SK-N-SH treated with all-trans-retinoic acid at 6 μM for 48 hours (cell line): Measurements from ENCODE around the gene GSTM4.
"Not testable (repeated sequence)": the region's sequence is repeated elsewhere in the genome, so short reads cannot be mapped to it uniquely, and the experiment has no call there.

Experiments used
- ATAC-seq: fragments of 200-7000 bp; cut with Tn5 transposase; 3 replicates; pipeline ENCODE4 v1.9.1; 2020; ENCODE audit warnings: mild to moderate bottlenecking, moderate library complexity
- ARNTL ChIP-seq: fragments of 450-650 bp; formaldehyde crosslinking; IDR thresholded peaks from 2 replicates; pipeline ENCODE4 v1.5.0; 2020; ENCODE audit warnings: low read depth, mild to moderate bottlenecking, moderate library complexity, borderline replicate concordance
- BACH2 ChIP-seq: fragments of 250-450 bp; sonication (Bioruptor Pico); IDR thresholded peaks from 2 replicates; pipeline ENCODE4 v1.9.0; 2021; ENCODE audit warnings: mild to moderate bottlenecking, borderline replicate concordance
- CSDC2 ChIP-seq: fragments of 250-450 bp; sonication (Bioruptor Pico); IDR thresholded peaks from 2 replicates; pipeline ENCODE4 v1.5.0; 2020; ENCODE audit warnings: mild to moderate bottlenecking, moderate library complexity
- ESRRG ChIP-seq: fragments of 250-450 bp; sonication (Bioruptor Pico); IDR thresholded peaks from 2 replicates; pipeline ENCODE4 v1.6.1; 2021; ENCODE audit warnings: mild to moderate bottlenecking
- GLIS3 ChIP-seq: fragments of 250-450 bp; sonication (Bioruptor Pico); IDR thresholded peaks from 2 replicates; pipeline ENCODE4 v1.5.0; 2020; ENCODE audit warnings: mild to moderate bottlenecking, moderate library complexity
- ISL1 ChIP-seq: fragments of 250-450 bp; sonication (Bioruptor Pico); IDR thresholded peaks from 2 replicates; pipeline ENCODE4 v2.1.2; 2022; ENCODE audit warnings: mild to moderate bottlenecking, moderate library complexity
- OSR1 ChIP-seq: fragments of 250-450 bp; sonication (Bioruptor Pico); IDR thresholded peaks from 2 replicates; pipeline ENCODE4 v1.8.0; 2022; ENCODE audit warnings: moderate library complexity, mild to moderate bottlenecking, inconsistent platforms
- POU6F1 ChIP-seq: fragments of 250-450 bp; sonication (Bioruptor Pico); IDR thresholded peaks from 2 replicates; pipeline ENCODE4 v1.8.0; 2021; ENCODE audit warnings: low read depth, mild to moderate bottlenecking, moderate library complexity, borderline replicate concordance
- PPARA ChIP-seq: fragments of 250-450 bp; sonication (Bioruptor Pico); IDR thresholded peaks from 2 replicates; pipeline ENCODE4 v1.5.0; 2020; ENCODE audit warnings: mild to moderate bottlenecking, borderline replicate concordance
- RARB ChIP-seq: fragments of 250-450 bp; sonication (Bioruptor Pico); IDR thresholded peaks from 2 replicates; pipeline ENCODE4 v1.8.0; 2021; ENCODE audit warnings: mild to moderate bottlenecking, moderate library complexity
- SNAI2 ChIP-seq: fragments of 250-450 bp; sonication (Bioruptor Pico); IDR thresholded peaks from 2 replicates; pipeline ENCODE4 v1.5.0; 2020; ENCODE audit warnings: mild to moderate bottlenecking, moderate library complexity
- TCF4 ChIP-seq: fragments of 250-450 bp; sonication (Bioruptor Pico); IDR thresholded peaks from 2 replicates; pipeline ENCODE4 v1.8.0; 2021; ENCODE audit warnings: mild to moderate bottlenecking, moderate library complexity, borderline replicate concordance
- TOX ChIP-seq: fragments of 250-450 bp; sonication (Bioruptor Pico); IDR thresholded peaks from 2 replicates; pipeline ENCODE4 v1.8.0; 2021; ENCODE audit warnings: mild to moderate bottlenecking, moderate library complexity, borderline replicate concordance
- TSHZ2 ChIP-seq: fragments of 250-450 bp; sonication (Bioruptor Pico); IDR thresholded peaks from 2 replicates; pipeline ENCODE4 v1.5.0; 2020; ENCODE audit warnings: mild to moderate bottlenecking, moderate library complexity
- ZC3H10 ChIP-seq: fragments of 250-450 bp; sonication (Bioruptor Pico); IDR thresholded peaks from 2 replicates; pipeline ENCODE4 v1.5.1; 2021; ENCODE audit warnings: mild to moderate bottlenecking, moderate library complexity
- ZFP3 ChIP-seq: fragments of 250-450 bp; sonication (Bioruptor Pico); IDR thresholded peaks from 2 replicates; pipeline ENCODE4 v1.5.0; 2020; ENCODE audit warnings: mild to moderate bottlenecking, moderate library complexity
- ZFP30 ChIP-seq: fragments of 450-650 bp; formaldehyde crosslinking; IDR thresholded peaks from 2 replicates; pipeline ENCODE4 v1.5.0; 2022; ENCODE audit warnings: mild to moderate bottlenecking, moderate library complexity
- ZNF565 ChIP-seq: fragments of 450-650 bp; formaldehyde crosslinking; conservative IDR thresholded peaks from 2 replicates; pipeline ENCODE4 v1.5.0; 2020; ENCODE audit warnings: low read depth, mild to moderate bottlenecking, moderate library complexity
- ZNF70 ChIP-seq: fragments of 450-650 bp; formaldehyde crosslinking; IDR thresholded peaks from 2 replicates; pipeline ENCODE4 v1.5.0; 2020; ENCODE audit warnings: mild to moderate bottlenecking, moderate library complexity
- ZNF8 ChIP-seq: fragments of 450-650 bp; formaldehyde crosslinking; IDR thresholded peaks from 2 replicates; pipeline ENCODE4 v1.5.0; 2020; ENCODE audit warnings: mild to moderate bottlenecking, moderate library complexity
- TF ChIP-seq, protein P1 (sequence below): fragments of 250-450 bp; sonication (Bioruptor Pico); IDR thresholded peaks from 2 replicates; pipeline ENCODE4 v1.8.0; 2020; ENCODE audit warnings: mild to moderate bottlenecking, moderate library complexity, borderline replicate concordance
- TF ChIP-seq, protein P2 (sequence below): fragments of 250-450 bp; sonication (Bioruptor Pico); IDR thresholded peaks from 2 replicates; pipeline ENCODE4 v1.5.1; 2020; ENCODE audit warnings: low read depth, mild to moderate bottlenecking, moderate library complexity

GSTM4 gene

DNA sequence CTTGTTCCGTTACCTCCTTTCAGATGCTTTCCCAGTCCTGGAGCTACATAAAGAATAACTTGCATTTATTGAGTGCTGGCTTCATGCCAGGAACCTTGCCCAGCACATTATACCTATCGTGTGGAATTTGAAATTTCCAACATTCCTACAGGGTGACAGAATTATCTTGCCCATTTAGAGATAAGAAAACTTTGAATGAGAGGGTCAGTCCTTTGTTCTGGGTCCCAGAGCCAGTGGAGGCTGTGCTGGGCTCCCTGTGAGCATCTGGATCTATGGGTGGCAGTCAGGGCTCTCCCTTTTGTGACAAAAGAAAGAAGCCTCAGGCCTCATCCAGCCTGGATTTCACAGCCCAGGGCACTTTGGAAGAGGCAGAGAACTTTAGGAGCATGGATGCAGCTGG is 3.2 kb downstream of the GSTM4 start:
- ATAC-seq, result no peak
- TF ChIP-seq ZC3H10 (CRISPR knock-in tag) (no peak), ZNF70 (CRISPR knock-in tag) (no peak), BACH2 (CRISPR knock-in tag) (no peak), ISL1 (CRISPR knock-in tag) (no peak), ZFP30 (CRISPR knock-in tag) (no peak), TOX (CRISPR knock-in tag) (no peak), TSHZ2 (no peak), PPARA (CRISPR knock-in tag) (no peak), RARB (CRISPR knock-in tag) (no peak), POU6F1 (CRISPR knock-in tag) (no peak), ZFP3 (CRISPR knock-in tag) (no peak), ZNF8 (CRISPR knock-in tag) (no peak), OSR1 (CRISPR knock-in tag) (no peak), SNAI2 (no peak), ZNF565 (CRISPR knock-in tag) (no peak), GLIS3 (no peak), CSDC2 (CRISPR knock-in tag) (no peak), TCF4 (CRISPR knock-in tag) (no peak)
- TF ChIP-seq, protein P1, sequence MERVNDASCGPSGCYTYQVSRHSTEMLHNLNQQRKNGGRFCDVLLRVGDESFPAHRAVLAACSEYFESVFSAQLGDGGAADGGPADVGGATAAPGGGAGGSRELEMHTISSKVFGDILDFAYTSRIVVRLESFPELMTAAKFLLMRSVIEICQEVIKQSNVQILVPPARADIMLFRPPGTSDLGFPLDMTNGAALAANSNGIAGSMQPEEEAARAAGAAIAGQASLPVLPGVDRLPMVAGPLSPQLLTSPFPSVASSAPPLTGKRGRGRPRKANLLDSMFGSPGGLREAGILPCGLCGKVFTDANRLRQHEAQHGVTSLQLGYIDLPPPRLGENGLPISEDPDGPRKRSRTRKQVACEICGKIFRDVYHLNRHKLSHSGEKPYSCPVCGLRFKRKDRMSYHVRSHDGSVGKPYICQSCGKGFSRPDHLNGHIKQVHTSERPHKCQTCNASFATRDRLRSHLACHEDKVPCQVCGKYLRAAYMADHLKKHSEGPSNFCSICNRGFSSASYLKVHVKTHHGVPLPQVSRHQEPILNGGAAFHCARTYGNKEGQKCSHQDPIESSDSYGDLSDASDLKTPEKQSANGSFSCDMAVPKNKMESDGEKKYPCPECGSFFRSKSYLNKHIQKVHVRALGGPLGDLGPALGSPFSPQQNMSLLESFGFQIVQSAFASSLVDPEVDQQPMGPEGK (CRISPR knock-in tag), result no peak
- TF ChIP-seq, protein P2, sequence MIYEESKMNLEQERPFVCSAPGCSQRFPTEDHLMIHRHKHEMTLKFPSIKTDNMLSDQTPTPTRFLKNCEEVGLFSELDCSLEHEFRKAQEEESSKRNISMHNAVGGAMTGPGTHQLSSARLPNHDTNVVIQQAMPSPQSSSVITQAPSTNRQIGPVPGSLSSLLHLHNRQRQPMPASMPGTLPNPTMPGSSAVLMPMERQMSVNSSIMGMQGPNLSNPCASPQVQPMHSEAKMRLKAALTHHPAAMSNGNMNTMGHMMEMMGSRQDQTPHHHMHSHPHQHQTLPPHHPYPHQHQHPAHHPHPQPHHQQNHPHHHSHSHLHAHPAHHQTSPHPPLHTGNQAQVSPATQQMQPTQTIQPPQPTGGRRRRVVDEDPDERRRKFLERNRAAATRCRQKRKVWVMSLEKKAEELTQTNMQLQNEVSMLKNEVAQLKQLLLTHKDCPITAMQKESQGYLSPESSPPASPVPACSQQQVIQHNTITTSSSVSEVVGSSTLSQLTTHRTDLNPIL (CRISPR knock-in tag), result no peak

DNA sequence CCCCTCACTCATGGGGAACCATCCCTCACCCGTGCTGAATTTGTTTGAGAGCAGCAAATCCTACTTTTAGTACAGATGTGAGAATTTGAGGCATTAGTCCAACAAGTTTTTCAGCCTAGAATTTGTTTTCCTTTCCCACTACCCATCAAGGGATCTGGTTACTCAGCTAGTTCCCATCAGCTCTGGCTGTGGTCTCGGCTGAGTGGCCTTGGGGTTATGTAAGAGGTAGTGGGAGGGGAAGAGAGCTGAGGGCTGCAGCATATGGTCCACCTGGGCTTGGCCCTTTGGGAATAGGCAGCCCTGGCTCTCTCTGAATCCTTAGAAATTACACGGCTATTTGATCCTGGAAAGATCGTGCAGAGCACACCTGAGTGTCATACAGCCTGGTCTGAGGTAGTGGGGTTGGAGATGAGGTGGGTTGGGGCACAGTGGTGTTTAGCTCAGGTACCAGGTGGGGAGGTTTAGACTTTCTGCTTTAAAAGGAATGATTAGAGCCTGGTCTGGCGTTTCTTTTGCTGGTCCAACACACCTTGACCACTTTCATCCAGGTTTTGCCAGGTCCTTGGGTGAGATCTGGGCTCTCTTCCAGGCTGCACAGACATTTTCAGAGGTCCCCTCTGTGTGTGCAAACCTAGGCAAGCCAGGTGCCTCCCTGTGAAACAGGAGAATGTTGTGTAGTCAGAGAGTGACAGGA is 4.2 kb downstream of the GSTM4 start:
- no peak for ATAC-seq
- TF ChIP-seq ZNF8 (CRISPR knock-in tag), result no peak
- no peak for TF ChIP-seq BACH2 (CRISPR knock-in tag)
- no peak for TF ChIP-seq TOX (CRISPR knock-in tag)
- TF ChIP-seq ZC3H10 (CRISPR knock-in tag), result no peak
- no peak for TF ChIP-seq TSHZ2
- TF ChIP-seq, protein P1 (CRISPR knock-in tag), result no peak
- TF ChIP-seq OSR1 (CRISPR knock-in tag), result no peak
- TF ChIP-seq ZNF565 (CRISPR knock-in tag), result no peak
- TF ChIP-seq POU6F1 (CRISPR knock-in tag), result no peak
- no peak for TF ChIP-seq SNAI2
- TF ChIP-seq ISL1 (CRISPR knock-in tag), result no peak
- no peak for TF ChIP-seq ZFP30 (CRISPR knock-in tag)
- TF ChIP-seq CSDC2 (CRISPR knock-in tag), result no peak
- no peak for TF ChIP-seq PPARA (CRISPR knock-in tag)
- TF ChIP-seq ARNTL (CRISPR knock-in tag), result no peak
- no peak for TF ChIP-seq GLIS3
- no peak for TF ChIP-seq RARB (CRISPR knock-in tag)
- no peak for TF ChIP-seq ESRRG (CRISPR knock-in tag)
- no peak for TF ChIP-seq TCF4 (CRISPR knock-in tag)

GRCh38 chr1:109660691-109661026 is 4.8 kb downstream of the GSTM4 start:
- ATAC-seq, result not testable (repeated sequence)
